ENCODE results near the gene ZNF277.

Gene ZNF277

GRCh38 chr7:112371701-112372100 lies 165.2 kb downstream of the ZNF277 start:
- no peaks in the 10 kb centered on the region for H3K9me2 ChIP-seq (replicated peaks; ENCODE audit: insufficient read depth, low read length)
- H4K20me1 ChIP-seq (ENCODE audit: low read depth, low read length) = no peaks in the 10 kb centered on the region
- no peaks in the 10 kb centered on the region for H3F3A ChIP-seq (ENCODE audit: insufficient read depth)
- no peak overlapping the region for H3K27ac ChIP-seq (ENCODE audit: low read depth, low read length)
- no peak for TF ChIP-seq CTCF (IDR thresholded peaks at IDR 0.05; ENCODE audit: insufficient read depth, low read length, poor library complexity, severe bottlenecking)
- no peaks in the 10 kb centered on the region for H3K36me3 ChIP-seq (ENCODE audit: low read length)
- H3K9ac ChIP-seq (ENCODE audit: low read length) = no peak overlapping the region
- H3K4me3 ChIP-seq (ENCODE audit: insufficient read depth, low read length, poor library complexity, severe bottlenecking) = no peak overlapping the region
- H2AFZ ChIP-seq (ENCODE audit: low read depth, low read length, severe bottlenecking) = no peak overlapping the region
- no peak overlapping the region for H3K4me2 ChIP-seq (ENCODE audit: low read depth, low read length, poor library complexity, severe bottlenecking)
- no peaks in the 10 kb centered on the region for H3K9me3 ChIP-seq (ENCODE audit: insufficient read depth, low read length)
- H3K27me3 ChIP-seq (ENCODE audit: low read length) = no peaks in the 10 kb centered on the region
- no peaks in the 10 kb centered on the region for H3K79me2 ChIP-seq (ENCODE audit: insufficient read depth, low read length)

GRCh38 chr7:112372101-112372500 lies 165.6 kb downstream of the ZNF277 start:
- TF ChIP-seq EZH2phosphoT487 (conservative IDR thresholded peaks at IDR 0.05; ENCODE audit: low read length) (no peak), CTCF (IDR thresholded peaks at IDR 0.05; ENCODE audit: insufficient read depth, low read length, poor library complexity, severe bottlenecking) (no peak)
- Histone ChIP-seq H3K9ac (ENCODE audit: low read length) (no peak overlapping the region), H3K9me3 (ENCODE audit: insufficient read depth, low read length) (no peaks in the 10 kb centered on the region), H3K4me3 (ENCODE audit: insufficient read depth, low read length, poor library complexity, severe bottlenecking) (no peak overlapping the region), H3K9me2 (replicated peaks; ENCODE audit: insufficient read depth, low read length) (no peaks in the 10 kb centered on the region), H2AFZ (ENCODE audit: low read depth, low read length, severe bottlenecking) (no peak overlapping the region), H3K4me2 (ENCODE audit: low read depth, low read length, poor library complexity, severe bottlenecking) (no peak overlapping the region), H3K27ac (ENCODE audit: low read depth, low read length) (no peak overlapping the region), H3K27me3 (ENCODE audit: low read length) (no peaks in the 10 kb centered on the region), H4K20me1 (ENCODE audit: low read depth, low read length) (no peaks in the 10 kb centered on the region), H3K36me3 (ENCODE audit: low read length) (no peaks in the 10 kb centered on the region), H3F3A (ENCODE audit: insufficient read depth) (no peaks in the 10 kb centered on the region), H3K79me2 (ENCODE audit: insufficient read depth, low read length) (no peaks in the 10 kb centered on the region)

GRCh38 chr7:112377593-112377992 lies 171.1 kb downstream of the ZNF277 start:
- H3K4me3 ChIP-seq (ENCODE audit: insufficient read depth, low read length, poor library complexity, severe bottlenecking) = no peak overlapping the region
- no peaks in the 10 kb centered on the region for H3F3A ChIP-seq (ENCODE audit: insufficient read depth)
- no peaks in the 10 kb centered on the region for H4K20me1 ChIP-seq (ENCODE audit: low read depth, low read length)
- H3K4me2 ChIP-seq (ENCODE audit: low read depth, low read length, poor library complexity, severe bottlenecking) = no peak overlapping the region
- H3K9me3 ChIP-seq (ENCODE audit: insufficient read depth, low read length) = no peaks in the 10 kb centered on the region
- no peak overlapping the region for H3K9ac ChIP-seq (ENCODE audit: low read length)
- H3K9me2 ChIP-seq (replicated peaks; ENCODE audit: insufficient read depth, low read length) = no peaks in the 10 kb centered on the region
- no peak overlapping the region for H3K27ac ChIP-seq (ENCODE audit: low read depth, low read length)
- TF ChIP-seq EZH2phosphoT487 (conservative IDR thresholded peaks at IDR 0.05; ENCODE audit: low read length) (no peak), CTCF (IDR thresholded peaks at IDR 0.05; ENCODE audit: insufficient read depth, low read length, poor library complexity, severe bottlenecking) (no peak)
- no peaks in the 10 kb centered on the region for H3K79me2 ChIP-seq (ENCODE audit: insufficient read depth, low read length)
- no peaks in the 10 kb centered on the region for H3K27me3 ChIP-seq (ENCODE audit: low read length)
- no peaks in the 10 kb centered on the region for H3K36me3 ChIP-seq (ENCODE audit: low read length)
- H2AFZ ChIP-seq (ENCODE audit: low read depth, low read length, severe bottlenecking) = no peak overlapping the region
